ENCODE data around the gene FBXO24.

DNA sequence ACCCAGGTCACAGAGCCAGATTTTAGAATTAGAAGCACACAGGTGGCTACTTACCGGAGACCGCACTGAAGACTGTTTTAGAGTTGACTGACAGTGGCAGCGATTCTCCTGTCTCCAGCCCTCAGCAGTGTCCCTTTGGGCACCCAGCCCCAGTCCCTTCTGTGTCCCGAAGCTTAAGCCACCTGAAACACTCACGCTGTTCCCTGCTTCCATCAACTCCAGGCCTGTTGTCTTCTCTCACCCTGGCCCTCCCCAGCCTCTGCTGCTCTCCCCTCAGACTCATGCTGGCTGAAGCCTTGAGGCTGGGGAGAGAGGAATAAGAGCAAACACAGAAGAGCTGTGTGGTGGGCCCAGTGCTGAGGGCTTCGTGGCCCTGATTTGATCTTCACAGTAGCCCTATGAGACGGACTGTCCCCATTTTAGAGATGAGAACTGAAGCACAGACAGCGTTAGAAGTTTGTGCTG is 23.0 kb upstream of the FBXO24 start:
- TF ChIP-seq, protein P1, sequence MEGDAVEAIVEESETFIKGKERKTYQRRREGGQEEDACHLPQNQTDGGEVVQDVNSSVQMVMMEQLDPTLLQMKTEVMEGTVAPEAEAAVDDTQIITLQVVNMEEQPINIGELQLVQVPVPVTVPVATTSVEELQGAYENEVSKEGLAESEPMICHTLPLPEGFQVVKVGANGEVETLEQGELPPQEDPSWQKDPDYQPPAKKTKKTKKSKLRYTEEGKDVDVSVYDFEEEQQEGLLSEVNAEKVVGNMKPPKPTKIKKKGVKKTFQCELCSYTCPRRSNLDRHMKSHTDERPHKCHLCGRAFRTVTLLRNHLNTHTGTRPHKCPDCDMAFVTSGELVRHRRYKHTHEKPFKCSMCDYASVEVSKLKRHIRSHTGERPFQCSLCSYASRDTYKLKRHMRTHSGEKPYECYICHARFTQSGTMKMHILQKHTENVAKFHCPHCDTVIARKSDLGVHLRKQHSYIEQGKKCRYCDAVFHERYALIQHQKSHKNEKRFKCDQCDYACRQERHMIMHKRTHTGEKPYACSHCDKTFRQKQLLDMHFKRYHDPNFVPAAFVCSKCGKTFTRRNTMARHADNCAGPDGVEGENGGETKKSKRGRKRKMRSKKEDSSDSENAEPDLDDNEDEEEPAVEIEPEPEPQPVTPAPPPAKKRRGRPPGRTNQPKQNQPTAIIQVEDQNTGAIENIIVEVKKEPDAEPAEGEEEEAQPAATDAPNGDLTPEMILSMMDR (IDR thresholded peaks at IDR 0.05), result no peak
- TF ChIP-seq ZFX (IDR thresholded peaks at IDR 0.05; ENCODE audit: borderline replicate concordance), result no peak

Measured in 22Rv1 (cell line).